Non-pigmented ciliary epithelial cell (primary cell): Measurements from ENCODE around the gene ATP10A.
A peak's percentile ranks its signal among the peaks of the same experiment; 100 is the strongest.
"Not testable (repeated sequence)": the region's sequence is repeated elsewhere in the genome, so short reads cannot be mapped to it uniquely, and the experiment has no call there.

ENCODE experiments used
- DNase-seq: peaks from one replicate; pipeline ENCODE4 v3.0.0-alpha.2; 2010; ENCODE audit warnings: low read depth

ATP10A gene

DNA sequence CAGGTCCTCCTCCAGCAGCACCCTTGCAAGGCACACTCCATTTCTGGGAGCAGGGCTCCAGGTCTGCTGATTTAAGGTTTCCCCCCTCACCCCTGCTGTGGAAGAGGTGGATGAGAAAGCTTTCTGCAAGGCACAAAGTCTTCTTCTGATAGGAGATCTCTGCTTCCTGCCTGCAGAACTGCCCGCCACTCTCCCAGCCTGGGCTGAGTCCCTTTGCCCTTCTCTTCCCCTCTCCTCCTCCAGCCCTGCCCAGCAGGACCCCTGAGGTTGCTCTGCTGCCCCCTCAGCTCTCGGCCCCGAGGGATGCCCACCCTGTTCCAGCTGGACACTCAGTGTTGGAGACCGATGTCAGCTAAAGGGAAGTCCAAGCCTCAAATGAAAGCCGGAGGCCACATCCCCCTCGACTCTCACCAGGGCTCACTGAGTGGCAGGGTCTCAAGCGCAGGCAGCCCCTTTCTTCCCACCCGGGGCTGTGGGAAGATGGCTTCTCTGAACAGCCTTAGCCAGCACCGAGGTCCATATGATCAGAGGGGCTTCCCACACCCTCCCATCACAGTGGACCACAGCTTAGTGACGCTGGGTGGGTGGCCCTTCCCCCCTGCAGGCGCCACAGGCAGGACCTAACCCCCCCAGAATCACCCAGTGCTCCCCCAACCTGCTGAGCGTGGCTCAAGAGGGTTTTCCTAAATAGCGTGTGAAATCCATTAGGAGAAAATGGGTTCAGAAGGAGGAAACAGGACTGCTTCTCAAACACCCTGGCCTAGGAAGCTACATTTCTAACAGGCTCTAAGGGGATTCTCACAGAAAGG is 4.0 kb downstream of the ATP10A start:
- no peak for DNase-seq

DNA sequence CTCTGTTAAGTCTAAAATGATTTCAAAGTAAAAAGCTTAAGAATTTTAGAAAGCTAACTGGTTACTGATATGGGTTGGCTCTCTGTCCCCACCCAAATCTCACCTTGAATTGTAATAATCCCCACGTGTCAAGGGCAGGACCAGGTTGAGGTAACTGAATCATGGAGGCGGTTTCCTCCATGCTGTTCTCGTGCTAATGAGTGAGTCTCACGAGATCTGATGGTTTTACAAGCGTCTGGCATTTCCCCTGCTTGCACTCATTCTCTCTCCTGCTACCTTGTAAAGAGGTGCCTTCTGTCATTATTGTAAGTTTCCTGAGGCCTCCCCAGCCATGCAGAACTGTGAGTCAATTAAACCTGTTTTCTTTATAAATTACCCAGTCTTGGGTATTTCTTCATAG is 7.1 kb downstream of the ATP10A start:
- DNase-seq: not testable (repeated sequence)

DNA sequence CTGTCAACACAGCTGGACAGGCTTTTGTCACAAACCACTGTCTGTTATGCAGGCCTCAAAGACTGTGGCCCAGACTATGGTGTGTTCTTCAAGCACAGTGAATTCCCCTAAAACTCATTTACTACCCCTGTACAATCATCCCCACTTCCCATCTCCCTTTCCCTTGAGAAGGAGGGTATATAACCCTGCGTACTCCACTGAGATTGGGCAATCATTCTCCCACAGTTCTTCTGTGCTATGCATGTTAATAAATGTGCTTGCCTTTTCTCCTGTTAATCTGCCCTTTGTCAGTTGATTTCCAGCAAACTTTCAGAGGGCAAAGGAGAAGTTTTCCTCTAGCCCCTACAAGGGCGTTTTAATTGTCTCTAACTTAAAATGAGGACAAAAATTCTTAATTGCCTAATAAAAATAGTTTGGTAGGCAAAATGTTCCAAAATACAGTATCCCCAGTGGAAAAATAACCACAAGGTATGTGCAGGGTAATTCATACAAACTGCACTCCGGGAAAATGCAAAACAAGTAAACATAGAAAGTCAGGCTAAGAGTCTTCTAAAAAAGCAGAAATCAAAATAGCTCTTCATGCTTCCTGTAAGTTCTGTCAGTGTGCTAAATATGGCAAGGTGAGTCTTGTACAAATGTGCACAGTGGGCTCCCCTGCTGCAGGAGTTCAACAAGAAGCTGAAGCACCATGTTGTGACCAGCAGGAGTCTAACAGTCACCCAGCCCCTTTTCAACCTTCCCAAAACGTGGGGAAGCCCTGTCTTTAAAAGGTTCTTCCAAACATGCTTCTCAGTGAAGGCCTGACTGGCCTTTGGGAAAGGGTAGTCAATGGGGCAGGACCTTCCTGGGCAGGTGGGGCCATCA is 10.2 kb downstream of the ATP10A start:
- no peak for DNase-seq

DNA sequence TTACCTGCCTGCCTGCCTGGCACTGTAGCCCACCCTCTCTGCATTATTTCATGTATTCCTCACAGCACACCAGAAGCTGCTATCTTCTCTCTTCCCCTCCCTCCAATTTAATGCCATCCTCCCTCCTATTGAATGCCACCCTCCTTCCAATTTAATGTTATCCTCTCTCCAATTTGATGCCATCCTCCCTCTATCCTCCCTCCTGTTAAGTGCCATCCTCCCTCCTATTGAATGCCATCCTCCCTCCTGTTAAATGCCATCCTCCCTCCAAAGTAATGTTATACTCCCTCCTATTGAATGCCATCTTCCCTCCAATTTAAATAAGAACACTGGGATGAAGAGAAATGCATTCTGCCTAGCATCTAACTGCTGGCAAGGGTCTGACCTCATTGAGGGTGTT is 11.1 kb downstream of the ATP10A start:
- DNase-seq: no peak

DNA sequence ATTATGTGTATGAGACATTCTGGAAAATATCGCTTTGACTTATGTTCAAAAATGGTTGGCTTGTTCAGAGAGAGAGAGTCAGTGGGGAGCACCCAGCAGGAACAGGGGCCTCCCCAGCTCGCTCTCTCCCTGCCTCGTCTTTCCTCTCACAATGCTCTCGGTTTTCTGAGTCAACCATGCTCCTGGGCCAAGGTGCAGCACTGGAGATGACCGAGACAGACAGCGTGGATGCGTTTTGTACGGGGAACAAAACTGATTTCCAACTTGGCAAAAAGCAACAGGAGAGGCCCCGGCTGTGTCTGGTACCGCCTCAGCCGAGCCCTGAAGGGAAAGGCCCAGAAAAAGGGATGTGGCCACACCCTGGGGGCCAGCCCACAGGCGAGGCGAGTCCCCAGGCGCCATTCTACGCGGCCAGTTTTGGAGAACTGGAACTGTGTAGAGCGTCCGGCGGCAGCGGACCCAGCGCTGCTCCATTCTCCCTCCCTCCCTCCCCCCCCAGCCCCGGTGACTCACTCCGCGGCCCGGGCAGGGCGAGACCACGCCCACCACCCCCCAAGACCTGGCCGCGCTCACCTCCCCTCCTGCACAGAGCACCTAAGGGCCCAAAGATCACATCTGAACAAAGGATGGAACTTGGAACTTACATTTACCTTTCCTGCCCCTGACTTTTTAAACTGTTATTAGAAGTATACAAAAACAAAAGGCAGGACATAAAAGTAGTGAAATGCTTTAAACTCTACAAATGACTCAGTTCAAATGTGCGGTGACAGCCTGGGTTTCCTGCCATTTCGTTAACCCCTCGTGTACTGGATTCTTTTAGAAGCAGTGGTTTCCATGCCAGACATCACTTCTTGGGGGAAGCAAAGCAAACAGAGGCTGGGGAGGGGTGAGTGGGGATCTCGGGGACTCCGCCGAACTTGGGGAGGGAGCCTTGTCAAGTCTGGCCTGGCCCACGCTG is 12.7 kb downstream of the ATP10A start:
- no peak for DNase-seq

DNA sequence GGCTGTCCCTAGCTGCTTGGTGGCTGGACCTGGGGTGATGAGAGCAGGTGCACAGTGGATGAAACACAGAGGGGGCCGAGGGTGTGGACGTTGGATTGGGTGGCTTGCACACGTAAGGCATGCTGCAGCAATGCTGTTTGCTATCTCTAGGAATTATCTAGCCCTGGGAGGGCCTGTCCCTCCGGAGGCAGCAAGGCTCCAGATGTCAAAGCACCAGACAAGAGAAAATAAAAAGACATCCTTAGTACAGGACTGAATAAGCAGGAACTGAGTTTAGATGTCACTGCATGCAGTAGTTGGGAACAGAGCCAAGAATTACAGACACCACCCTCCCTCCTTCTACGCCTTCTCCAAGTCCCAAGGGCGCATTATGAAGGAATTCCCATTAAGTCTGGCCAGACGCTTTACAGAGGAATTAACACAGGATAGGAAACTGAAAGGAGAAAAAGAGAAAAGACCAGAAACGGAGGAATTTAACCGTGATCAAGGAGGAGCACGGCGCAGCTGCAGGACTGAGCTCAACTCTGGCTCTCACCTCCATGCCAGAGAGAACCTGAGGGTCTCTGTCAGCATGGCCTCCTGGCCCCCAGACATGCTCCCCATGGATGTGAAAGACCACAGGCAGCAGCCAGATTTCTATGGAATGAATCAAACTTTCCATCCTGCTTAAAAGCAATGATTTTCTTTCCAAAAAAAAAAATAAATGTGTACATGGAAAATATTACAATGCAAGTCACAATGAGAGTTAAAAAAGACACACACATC is 13.8 kb downstream of the ATP10A start:
- DNase-seq: no peak

DNA sequence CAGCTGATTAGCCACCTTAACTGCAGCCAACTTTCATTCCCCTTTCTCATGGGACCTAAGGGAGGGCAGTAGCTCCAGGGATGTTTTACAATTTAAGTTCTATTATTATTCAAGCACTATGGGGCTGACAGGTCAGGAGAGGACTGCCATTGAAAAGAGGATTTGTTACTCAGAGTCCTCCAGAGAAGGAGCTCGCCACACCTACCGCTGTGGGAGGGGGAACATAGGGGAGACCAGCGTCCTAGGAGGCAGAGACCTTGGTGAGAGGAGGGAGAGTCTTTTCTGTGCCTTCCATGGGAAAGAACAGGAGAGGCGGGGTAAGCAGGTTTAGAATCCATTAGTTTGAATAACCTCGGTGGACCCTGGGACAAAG is 14.4 kb downstream of the ATP10A start:
- DNase-seq: no peak

DNA sequence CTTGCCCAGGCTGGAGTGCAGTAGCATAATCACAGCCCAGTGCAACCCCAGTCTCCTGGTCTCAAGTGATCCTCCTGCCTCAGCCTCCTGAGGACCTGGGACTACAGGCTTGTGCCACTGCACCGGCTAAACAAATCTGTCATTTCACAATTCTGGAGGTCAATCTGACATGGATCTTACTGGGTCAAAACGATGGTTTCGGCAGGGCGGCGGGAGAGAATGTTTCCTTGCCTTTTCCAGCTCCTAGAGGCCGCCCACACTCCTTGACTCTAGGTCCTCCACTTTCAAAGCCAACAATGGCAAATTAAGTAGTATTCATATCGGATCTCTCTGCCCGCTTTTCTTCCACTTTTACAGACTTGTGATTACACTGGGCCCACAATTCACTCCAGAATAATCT is 14.8 kb downstream of the ATP10A start:
- DNase-seq: no peak

DNA sequence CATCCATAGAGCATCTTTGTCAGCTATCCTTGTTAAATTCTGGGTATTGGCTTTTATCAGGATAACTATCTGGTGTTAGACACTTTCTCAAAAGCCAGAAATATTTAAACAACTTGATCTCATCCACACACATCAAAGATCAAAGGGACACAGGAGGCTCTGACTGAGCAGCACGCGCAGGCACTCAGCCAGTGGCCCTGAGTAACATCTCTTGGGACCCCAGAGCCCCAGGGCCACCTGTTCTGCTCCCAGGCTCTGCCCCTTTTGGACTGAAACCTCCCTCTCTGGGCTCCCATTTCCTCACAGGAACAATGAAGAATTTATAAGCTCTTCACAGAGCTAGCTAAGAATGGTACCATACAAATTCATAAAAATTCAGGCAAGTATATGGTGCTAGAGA is 16.1 kb downstream of the ATP10A start:
- no peak for DNase-seq

DNA sequence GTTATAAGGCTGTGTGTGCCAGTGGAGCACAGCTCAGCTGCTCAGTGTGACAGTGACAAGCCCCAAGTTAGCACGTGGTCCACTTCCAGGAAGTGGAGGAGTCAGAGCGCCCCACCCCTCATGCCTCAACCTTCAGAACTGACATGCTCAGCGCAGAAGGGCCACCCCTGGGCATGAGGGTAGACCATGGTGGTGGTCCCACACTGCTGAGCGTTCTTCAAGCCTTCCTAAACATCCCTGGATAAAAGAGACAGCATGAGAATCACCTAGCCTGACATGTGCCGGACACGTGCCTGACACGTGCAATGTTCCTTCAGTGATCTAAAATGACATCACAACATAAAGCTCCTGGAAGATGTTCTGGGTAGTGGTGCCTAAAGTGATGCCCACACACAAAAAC is 16.8 kb downstream of the ATP10A start:
- DNase-seq: no peak

DNA sequence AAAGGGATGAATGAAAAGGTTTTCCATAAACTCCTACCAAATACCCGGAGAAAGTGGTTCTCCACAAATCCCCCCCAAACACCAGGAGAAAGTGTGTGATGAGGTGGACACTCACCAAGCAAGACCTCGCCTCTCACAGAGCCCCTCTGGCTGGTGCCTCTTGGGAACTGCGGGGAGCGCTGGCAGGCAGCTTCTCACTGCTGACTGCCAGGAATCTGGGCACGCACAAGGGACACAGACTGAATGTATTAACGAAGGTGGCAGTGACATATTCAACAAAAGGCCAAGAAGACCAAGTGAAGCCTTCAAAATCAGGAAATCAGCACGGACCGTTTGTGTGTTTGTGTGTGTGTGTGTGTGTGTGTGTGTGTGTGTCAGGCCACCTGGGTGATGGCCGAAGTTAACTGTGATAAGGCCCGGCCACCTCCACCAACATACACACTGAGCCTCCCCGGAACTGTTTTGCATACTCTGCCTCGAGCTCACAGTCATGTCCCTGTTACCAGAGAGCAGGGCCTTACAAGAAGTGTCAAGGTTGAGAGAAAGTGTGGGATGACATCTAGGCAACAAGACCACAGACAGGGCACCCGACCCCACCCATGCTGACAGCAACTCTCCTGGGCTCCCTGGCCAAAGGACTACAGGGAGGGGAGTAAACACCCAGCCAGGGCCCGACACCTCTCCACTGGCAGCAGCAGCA is 18.0 kb downstream of the ATP10A start:
- DNase-seq: no peak

DNA sequence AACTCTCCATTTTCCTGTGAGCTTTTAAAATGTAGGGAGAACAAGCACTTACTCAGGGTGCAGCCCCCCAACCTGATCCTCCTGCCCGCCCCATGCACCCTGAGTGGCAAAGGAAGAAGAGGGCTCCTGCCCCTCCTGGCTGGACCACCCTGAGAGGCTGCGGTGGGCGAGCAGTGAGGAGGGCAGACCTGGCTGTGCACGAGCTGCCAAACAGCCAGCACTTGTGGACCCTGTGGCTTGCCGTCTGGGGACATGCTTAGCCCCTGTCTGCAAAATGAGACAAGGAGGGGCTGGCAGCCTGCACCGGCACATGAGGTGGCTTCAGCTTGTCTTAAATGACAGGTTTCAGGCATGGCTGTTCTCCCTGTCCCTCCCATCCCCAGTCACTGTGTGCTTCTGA is 18.6 kb downstream of the ATP10A start:
- no peak for DNase-seq

DNA sequence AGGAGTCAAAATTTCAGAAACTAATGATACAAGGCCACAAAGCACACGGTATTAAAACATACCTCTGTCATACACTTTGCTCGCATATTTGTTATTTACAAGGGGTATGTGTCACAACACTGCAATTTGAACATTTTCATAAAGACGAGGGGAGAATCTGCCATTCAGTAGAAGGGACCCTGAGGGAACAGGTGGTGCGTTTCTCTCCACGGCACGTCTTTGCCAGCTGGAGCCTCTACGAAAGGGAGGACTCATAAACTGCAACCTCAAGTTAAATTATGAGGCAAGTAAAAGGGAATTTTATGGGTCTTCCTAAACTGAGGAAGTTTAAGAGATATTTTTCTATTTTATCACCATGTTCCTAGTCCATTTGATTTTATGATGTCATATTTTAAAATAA is 19.1 kb downstream of the ATP10A start:
- no peak for DNase-seq

DNA sequence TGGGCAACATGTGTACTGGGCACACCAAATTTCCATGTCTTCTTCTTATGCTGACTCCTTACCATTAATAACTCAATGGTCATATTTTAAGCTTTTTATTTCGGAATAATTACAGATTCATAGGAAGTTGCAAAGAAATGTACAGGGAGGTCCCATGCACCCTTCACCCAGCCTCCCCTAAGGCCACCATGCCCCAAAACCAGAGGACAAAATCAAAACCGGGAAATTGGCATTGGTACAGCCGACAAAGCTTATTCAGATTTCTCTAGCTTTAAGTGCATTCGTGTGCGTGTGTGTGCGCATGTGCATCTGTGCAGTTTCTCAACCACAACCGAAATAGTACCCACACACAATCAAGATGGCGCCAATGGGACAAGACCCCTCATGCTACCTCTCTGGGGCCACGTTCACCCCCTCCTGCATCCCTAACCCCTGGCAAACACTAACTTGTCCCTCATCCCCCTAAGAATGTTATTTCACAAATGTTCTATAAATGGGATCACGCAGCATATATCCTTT is 23.4 kb downstream of the ATP10A start:
- no peak for DNase-seq

DNA sequence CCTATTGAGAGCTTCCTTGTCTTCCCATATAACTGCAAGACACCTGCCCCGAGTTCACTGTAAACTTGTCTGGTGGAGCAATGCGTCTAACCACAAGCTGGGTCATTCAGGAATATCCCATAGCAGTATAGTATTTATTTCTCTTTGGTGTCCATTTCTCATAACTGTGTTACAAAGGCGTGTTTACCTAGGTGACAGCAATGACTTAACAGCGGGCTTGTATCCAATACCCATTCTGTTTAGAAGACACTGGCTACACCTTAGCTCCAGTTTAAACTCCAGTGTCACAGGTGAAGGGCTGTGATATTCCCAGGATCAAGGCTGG is 24.3 kb downstream of the ATP10A start:
- no peak for DNase-seq

DNA sequence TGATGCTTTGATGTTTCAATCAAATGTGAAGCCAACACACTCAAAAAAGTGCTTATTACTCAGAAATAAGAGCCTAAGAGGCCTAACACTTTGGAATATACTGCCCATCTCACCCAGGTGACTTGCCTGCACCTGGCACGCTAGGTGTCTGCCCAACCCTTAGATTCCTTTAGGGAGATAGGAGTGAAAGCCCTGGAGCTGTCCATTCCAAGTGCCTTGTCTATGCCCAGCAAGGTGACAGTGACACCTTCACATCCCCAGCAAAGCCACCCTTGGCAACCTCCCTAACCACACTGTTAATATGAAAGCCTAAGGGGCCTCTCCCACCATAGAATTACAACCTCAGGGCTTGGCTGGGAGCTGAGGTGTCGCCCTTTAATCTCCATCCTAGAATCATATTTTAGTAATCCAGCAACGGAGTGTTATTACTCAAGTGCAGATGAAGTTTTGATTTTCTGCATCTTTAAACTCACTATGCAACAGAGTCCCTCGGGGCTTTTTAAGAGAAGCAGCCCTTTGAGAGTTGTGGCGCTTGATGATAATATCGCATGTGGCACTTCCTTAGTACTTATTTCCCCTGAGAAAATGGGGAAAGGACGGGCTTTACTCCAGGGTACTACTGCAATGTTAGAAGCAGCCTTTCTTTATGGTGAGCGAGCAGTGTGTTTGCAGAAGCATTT is 24.8 kb downstream of the ATP10A start:
- DNase-seq: no peak

DNA sequence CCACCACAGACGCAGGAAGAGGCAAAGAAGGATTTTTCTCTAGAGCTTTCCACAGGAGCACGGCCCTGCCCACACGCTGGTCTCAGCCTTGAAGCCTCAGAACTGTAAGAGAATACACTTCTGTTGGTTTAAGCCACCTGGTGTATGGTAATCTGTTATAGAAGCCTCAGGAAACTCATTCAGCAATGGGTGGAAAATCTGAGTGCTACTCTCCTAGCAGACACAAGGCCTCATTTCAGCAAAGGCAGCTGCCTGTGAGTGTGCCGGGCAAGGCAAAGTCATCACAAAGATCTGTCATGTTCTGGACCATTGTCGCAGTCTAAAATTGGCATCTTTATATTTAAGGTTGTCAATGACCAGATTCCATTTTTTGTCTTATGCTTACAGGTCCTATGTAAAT is 31.0 kb downstream of the ATP10A start:
- no peak for DNase-seq

DNA sequence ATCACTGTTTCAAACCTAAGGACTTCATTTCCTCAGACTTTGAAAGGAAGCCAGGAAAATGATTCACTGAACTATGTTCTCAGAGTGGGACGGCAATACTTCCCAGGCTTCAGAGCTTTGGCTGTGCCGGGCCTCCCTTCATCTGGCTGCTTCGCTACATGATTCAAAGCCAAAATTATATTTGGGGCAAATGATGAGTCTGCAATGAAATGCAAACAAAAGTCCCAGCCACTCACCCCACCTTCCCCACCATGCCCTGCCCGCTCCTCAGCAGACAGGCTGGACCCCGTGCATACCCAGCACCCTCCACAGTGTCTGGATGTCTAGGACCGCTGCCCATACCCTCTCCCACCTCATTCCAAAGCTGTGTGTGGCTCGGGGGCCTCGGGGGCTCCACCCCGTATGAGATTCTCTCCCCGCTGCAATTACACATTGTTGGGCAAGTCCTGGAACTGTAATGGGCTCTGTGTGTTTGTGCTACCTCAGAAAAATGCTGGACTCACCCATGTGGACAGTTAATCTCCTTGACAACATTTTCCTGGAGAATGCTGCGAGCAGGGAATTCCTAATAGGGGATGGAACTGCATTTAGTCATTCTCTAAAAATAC is 32.2 kb downstream of the ATP10A start:
- peak; percentile 41 for DNase-seq

DNA sequence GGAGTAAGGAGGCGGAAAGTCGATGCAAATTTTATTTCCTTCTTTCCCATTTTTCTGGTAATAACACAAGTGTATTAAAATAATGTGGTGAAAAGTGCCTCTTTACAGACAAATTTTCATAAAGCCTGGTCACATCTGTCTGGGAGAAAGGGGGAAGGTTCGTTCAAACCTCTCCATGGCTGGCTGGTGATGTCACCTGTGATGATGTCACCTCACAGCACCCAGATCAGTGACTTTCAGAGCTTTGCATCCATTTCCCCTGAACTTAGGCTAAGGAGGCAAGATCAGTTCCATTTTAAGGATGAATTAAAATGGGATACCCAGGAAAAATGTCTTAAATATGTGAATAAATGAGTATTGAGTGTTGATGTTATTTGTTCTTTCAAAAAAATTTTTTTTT is 34.1 kb downstream of the ATP10A start:
- DNase-seq: no peak

DNA sequence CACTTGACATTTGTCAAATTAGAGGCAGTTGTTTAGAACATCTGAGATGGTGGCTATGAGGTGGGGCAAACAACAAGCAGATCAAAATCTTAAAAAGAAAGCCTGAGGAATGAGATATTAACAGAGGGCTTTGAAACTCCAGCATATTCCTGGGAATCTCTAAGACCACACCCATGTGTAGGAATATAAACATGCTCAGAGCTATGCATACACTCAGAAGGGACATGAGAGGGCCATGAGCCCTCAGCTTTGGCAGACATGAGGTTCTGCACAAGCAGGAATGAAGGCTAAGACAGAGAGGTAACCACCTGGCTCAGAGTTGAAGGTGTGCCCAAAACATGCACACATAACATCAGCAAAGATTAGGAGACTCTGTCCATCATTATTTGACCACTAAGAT is 37.9 kb downstream of the ATP10A start:
- DNase-seq: no peak
